Measurements from ENCODE around the gene RTL5.

Gene RTL5

DNA sequence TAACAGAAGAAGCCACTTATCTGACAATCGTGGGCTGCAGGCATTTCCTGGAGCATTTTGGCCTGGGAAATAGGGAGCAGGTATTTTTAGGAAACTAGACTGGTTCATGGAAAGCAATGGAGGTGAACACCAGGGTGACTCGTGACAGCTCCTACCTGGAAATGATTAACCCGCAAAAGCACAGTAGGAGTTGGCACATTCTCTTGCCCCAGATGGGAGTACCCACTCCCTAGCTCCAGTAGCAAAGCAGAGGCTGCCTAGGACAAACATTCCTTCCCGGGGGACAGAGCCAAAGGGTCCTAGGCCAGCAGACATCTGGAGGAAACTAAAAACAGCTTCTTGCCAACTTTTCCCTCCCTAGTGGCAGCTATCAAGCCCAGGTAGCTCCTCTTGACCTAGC is 29.0 kb downstream of the RTL5 start:
- no peaks in the 10 kb centered on the region for H3K36me3 ChIP-seq (ENCODE audit: control insufficient read depth, insufficient read depth, low read length)
- H3K4me1 ChIP-seq (ENCODE audit: control insufficient read depth, insufficient read depth, low read length): peaks cover 4% of the 10 kb centered on the region
- no peak overlapping the region for H3K4me3 ChIP-seq (ENCODE audit: low read depth, low read length)
- no peak overlapping the region for H3K9ac ChIP-seq (ENCODE audit: low read depth, low read length)
- no peaks in the 10 kb centered on the region for H3K27me3 ChIP-seq (ENCODE audit: control insufficient read depth, insufficient read depth, low read length)
- no peaks in the 10 kb centered on the region for H3K9me3 ChIP-seq (ENCODE audit: control insufficient read depth, insufficient read depth, low read length)

- no peaks in the 10 kb centered on the region for H3K9me3 ChIP-seq (ENCODE audit: control insufficient read depth, insufficient read depth, low read length)
- H3K4me1 ChIP-seq (ENCODE audit: control insufficient read depth, insufficient read depth, low read length): peaks cover 4% of the 10 kb centered on the region
- no peak overlapping the region for H3K4me3 ChIP-seq (ENCODE audit: low read depth, low read length)
Measured at GRCh38 chrX:72102126-72102525, 29.6 kb downstream of the RTL5 start.

DNA sequence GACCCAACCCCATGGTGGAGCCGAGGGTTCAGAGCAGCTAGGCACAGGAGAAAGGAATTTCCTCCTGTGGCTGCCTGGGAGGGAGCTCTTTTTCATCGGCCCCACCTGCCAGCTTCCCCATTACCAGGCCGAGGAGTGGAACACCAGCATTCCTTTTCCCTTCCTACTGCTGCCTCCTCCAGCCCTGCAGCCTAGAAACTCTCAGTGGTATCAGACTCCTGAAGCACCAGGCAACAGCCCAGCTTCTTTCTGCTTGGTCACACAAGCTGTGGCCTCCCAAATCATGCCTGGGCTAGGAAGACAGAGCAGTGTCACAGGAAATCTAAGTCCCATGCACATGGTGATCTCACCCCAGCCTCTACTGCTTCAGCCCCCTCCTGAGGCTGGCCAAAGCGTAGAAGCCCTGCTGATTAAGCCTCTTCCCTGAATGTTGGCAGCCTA is 30.1 kb downstream of the RTL5 start:
- H3K4me3 ChIP-seq (ENCODE audit: low read depth, low read length): no peak overlapping the region
- H3K4me1 ChIP-seq (ENCODE audit: control insufficient read depth, insufficient read depth, low read length): peaks cover 4% of the 10 kb centered on the region
- H3K9ac ChIP-seq (ENCODE audit: low read depth, low read length): no peak overlapping the region

More at GRCh38 chrX:72102126-72102525, 29.6 kb downstream of the RTL5 start:
- no peak overlapping the region for H3K9ac ChIP-seq (ENCODE audit: low read depth, low read length)
- H3K27me3 ChIP-seq (ENCODE audit: control insufficient read depth, insufficient read depth, low read length): no peaks in the 10 kb centered on the region
- H3K36me3 ChIP-seq (ENCODE audit: control insufficient read depth, insufficient read depth, low read length): no peaks in the 10 kb centered on the region

GRCh38 chrX:72100824-72101351 is 30.8 kb downstream of the RTL5 start:
- Histone ChIP-seq H3K9ac (ENCODE audit: low read depth, low read length) (no peak overlapping the region), H3K4me1 (ENCODE audit: control insufficient read depth, insufficient read depth, low read length) (peaks cover 4% of the 10 kb centered on the region), H3K9me3 (ENCODE audit: control insufficient read depth, insufficient read depth, low read length) (no peaks in the 10 kb centered on the region), H3K36me3 (ENCODE audit: control insufficient read depth, insufficient read depth, low read length) (no peaks in the 10 kb centered on the region), H3K4me3 (ENCODE audit: low read depth, low read length) (no peak overlapping the region), H3K27me3 (ENCODE audit: control insufficient read depth, insufficient read depth, low read length) (no peaks in the 10 kb centered on the region)

More for the DNA sequence above, 30.1 kb downstream of the RTL5 start:
- Histone ChIP-seq H3K27me3 (ENCODE audit: control insufficient read depth, insufficient read depth, low read length) (no peaks in the 10 kb centered on the region), H3K36me3 (ENCODE audit: control insufficient read depth, insufficient read depth, low read length) (no peaks in the 10 kb centered on the region), H3K9me3 (ENCODE audit: control insufficient read depth, insufficient read depth, low read length) (no peaks in the 10 kb centered on the region)

DNA sequence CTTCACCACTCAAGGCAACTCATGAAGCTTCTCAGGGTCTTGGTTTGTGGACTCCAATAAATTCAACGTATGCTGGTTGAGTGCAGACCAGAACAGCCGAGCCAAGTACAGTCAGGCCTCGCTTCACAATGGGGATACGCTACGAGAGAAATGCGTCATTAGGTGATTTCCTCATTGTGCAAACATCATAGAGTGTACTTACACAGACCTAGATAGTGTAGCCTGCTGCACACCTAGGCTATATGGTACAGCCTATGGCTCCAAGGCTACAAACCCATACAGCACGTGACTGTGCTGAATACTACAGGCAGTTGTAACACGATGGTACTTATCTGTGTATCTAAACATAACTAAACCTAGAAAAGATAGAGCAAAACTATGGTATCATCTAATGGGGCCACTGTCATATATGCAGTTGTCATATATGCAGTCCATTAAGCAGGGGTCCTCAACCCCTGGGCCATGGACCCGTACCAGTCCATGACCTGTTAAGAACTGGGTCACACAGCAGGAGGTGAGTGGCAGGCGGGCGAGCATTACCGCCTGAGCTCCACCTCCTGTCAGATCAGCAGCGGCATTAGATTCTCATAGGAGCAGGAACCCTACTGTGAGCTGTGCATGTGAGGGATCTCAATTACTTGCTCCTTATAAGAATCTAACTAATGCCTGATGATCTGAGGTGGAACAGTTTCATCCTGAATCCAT is 31.5 kb downstream of the RTL5 start:
- Histone ChIP-seq H3K4me1 (ENCODE audit: control insufficient read depth, insufficient read depth, low read length) (peaks cover 5% of the 10 kb centered on the region), H3K27me3 (ENCODE audit: control insufficient read depth, insufficient read depth, low read length) (no peaks in the 10 kb centered on the region), H3K9ac (ENCODE audit: low read depth, low read length) (no peak overlapping the region), H3K4me3 (ENCODE audit: low read depth, low read length) (no peak overlapping the region), H3K36me3 (ENCODE audit: control insufficient read depth, insufficient read depth, low read length) (no peaks in the 10 kb centered on the region), H3K9me3 (ENCODE audit: control insufficient read depth, insufficient read depth, low read length) (no peaks in the 10 kb centered on the region)

DNA sequence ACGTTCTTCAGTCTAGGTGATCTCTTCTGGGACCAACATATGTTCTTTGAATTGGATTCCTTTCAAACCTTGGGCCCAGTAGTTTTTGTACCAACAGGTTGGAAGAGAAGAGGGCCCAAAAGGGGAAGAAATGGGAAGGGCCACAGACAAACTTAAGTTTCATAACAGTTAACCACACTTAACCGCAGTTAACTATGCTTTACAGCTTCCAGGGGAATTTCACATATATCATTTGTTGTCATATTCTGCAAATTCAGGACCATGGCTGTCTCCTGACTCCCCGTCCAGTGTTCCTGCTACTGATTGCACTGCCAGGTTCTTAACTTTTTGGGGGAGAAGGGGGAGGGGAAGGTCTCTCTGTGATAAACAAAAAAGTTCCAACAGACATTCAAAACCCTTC is 34.6 kb downstream of the RTL5 start:
- Histone ChIP-seq H3K9ac (ENCODE audit: low read depth, low read length) (no peak overlapping the region), H3K27me3 (ENCODE audit: control insufficient read depth, insufficient read depth, low read length) (no peaks in the 10 kb centered on the region), H3K4me1 (ENCODE audit: control insufficient read depth, insufficient read depth, low read length) (peaks cover 7% of the 10 kb centered on the region), H3K9me3 (ENCODE audit: control insufficient read depth, insufficient read depth, low read length) (no peaks in the 10 kb centered on the region), H3K4me3 (ENCODE audit: low read depth, low read length) (no peak overlapping the region), H3K36me3 (ENCODE audit: control insufficient read depth, insufficient read depth, low read length) (no peaks in the 10 kb centered on the region)

GRCh38 chrX:72095370-72095769 is 36.3 kb downstream of the RTL5 start:
- H3K9ac ChIP-seq (ENCODE audit: low read depth, low read length): no peak overlapping the region
- no peaks in the 10 kb centered on the region for H3K36me3 ChIP-seq (ENCODE audit: control insufficient read depth, insufficient read depth, low read length)
- H3K4me1 ChIP-seq (ENCODE audit: control insufficient read depth, insufficient read depth, low read length): peaks cover 3% of the 10 kb centered on the region
- H3K9me3 ChIP-seq (ENCODE audit: control insufficient read depth, insufficient read depth, low read length): no peaks in the 10 kb centered on the region
- H3K27me3 ChIP-seq (ENCODE audit: control insufficient read depth, insufficient read depth, low read length): no peaks in the 10 kb centered on the region
- no peak overlapping the region for H3K4me3 ChIP-seq (ENCODE audit: low read depth, low read length)

DNA sequence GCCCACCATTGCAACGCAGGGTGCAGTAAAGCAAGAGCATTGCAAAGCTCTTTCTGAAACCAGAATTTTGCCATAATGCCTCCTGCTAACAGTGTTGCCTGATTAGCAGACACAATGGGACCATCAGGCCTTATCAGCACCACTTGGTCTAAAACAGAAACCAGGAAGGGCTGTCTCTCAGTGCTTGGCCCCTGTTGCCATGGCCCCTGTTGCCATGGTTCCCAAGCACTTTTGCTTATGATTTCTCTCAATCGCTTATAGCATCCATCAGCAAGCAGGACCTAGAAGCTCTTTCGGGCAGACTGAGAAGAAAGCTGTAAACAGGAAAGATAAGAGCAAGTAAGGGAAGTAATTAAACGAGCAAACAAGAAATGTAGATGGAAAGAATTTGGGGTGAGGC is 36.8 kb downstream of the RTL5 start:
- Histone ChIP-seq H3K36me3 (ENCODE audit: control insufficient read depth, insufficient read depth, low read length) (no peaks in the 10 kb centered on the region), H3K9ac (ENCODE audit: low read depth, low read length) (no peak overlapping the region), H3K9me3 (ENCODE audit: control insufficient read depth, insufficient read depth, low read length) (no peaks in the 10 kb centered on the region), H3K27me3 (ENCODE audit: control insufficient read depth, insufficient read depth, low read length) (no peaks in the 10 kb centered on the region), H3K4me1 (ENCODE audit: control insufficient read depth, insufficient read depth, low read length) (peaks cover 3% of the 10 kb centered on the region), H3K4me3 (ENCODE audit: low read depth, low read length) (no peak overlapping the region)

DNA sequence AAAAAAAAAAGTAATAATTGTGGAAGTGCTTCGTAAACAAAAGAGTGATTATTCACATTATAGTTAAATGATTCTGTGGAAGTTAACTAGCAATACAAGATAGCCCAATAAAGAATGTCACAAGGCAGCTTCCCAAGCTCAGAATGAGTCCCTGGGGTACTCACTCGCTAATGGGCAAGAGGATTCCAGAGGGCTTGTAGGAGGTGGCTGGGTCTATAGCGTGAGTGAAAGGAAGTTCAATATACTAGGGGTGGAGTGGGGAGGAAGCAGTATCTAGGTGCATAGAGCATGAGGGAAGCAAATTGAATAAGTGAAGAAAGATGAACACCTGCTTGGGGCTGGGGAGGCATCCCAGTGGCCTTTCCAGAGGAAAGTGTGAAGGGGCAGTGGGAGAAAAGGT is 42.5 kb downstream of the RTL5 start:
- no peak overlapping the region for H3K4me3 ChIP-seq (ENCODE audit: low read depth, low read length)
- no peak overlapping the region for H3K9ac ChIP-seq (ENCODE audit: low read depth, low read length)
- no peaks in the 10 kb centered on the region for H3K27me3 ChIP-seq (ENCODE audit: control insufficient read depth, insufficient read depth, low read length)
- H3K4me1 ChIP-seq (ENCODE audit: control insufficient read depth, insufficient read depth, low read length): no peaks in the 10 kb centered on the region
- no peaks in the 10 kb centered on the region for H3K36me3 ChIP-seq (ENCODE audit: control insufficient read depth, insufficient read depth, low read length)
- H3K9me3 ChIP-seq (ENCODE audit: control insufficient read depth, insufficient read depth, low read length): no peaks in the 10 kb centered on the region

DNA sequence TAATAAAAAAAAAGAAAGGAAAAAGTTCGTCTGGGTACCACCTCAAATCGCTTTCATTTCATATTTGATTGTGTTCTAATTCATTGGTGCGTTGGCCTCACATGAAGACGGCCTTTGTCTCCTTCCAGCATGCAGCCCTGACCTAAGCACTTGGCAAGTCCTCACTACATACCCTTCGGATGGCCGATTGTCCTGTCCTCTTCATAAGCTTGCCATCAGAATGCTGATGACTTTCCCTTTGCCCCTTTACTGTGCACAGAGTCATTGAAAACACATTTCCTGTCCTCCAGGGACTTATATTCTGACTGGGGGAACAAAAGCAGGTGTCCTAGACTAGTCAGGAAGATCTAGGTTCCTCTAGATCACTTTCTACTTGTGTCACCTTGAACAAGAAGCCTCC is 43.0 kb downstream of the RTL5 start:
- H3K4me3 ChIP-seq (ENCODE audit: low read depth, low read length): no peak overlapping the region
- H3K36me3 ChIP-seq (ENCODE audit: control insufficient read depth, insufficient read depth, low read length): no peaks in the 10 kb centered on the region
- no peak overlapping the region for H3K9ac ChIP-seq (ENCODE audit: low read depth, low read length)
- no peaks in the 10 kb centered on the region for H3K27me3 ChIP-seq (ENCODE audit: control insufficient read depth, insufficient read depth, low read length)
- H3K4me1 ChIP-seq (ENCODE audit: control insufficient read depth, insufficient read depth, low read length): no peaks in the 10 kb centered on the region
- H3K9me3 ChIP-seq (ENCODE audit: control insufficient read depth, insufficient read depth, low read length): no peaks in the 10 kb centered on the region

DNA sequence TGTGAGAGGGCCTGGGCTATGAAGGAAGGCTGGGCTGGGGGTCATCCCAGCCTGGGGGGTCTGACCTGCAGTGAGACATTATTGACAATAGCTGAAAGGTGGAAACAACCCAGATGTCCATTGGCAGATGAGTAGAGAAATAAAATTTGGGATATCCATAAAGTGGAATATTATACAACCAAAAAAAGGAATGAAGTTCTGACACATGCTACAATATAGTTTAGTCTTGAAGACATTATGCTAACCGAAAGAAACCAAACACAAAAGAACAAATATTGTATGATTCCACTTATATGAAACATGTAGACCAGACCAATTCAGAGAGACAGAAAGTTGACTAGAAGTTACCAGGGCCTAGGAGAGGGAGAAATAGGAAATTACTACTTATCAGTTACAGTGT is 44.7 kb downstream of the RTL5 start:
- no peaks in the 10 kb centered on the region for H3K36me3 ChIP-seq (ENCODE audit: control insufficient read depth, insufficient read depth, low read length)
- no peaks in the 10 kb centered on the region for H3K4me1 ChIP-seq (ENCODE audit: control insufficient read depth, insufficient read depth, low read length)
- H3K9ac ChIP-seq (ENCODE audit: low read depth, low read length): no peak overlapping the region
- no peak overlapping the region for H3K4me3 ChIP-seq (ENCODE audit: low read depth, low read length)
- H3K9me3 ChIP-seq (ENCODE audit: control insufficient read depth, insufficient read depth, low read length): no peaks in the 10 kb centered on the region
- H3K27me3 ChIP-seq (ENCODE audit: control insufficient read depth, insufficient read depth, low read length): no peaks in the 10 kb centered on the region

GRCh38 chrX:72084114-72084513 is 47.6 kb downstream of the RTL5 start:
- H3K27me3 ChIP-seq (ENCODE audit: control insufficient read depth, insufficient read depth, low read length): no peaks in the 10 kb centered on the region
- no peak overlapping the region for H3K9ac ChIP-seq (ENCODE audit: low read depth, low read length)
- no peaks in the 10 kb centered on the region for H3K9me3 ChIP-seq (ENCODE audit: control insufficient read depth, insufficient read depth, low read length)
- H3K4me3 ChIP-seq (ENCODE audit: low read depth, low read length): no peak overlapping the region
- no peaks in the 10 kb centered on the region for H3K36me3 ChIP-seq (ENCODE audit: control insufficient read depth, insufficient read depth, low read length)
- no peaks in the 10 kb centered on the region for H3K4me1 ChIP-seq (ENCODE audit: control insufficient read depth, insufficient read depth, low read length)

All from iPS-15b (cell line).